ENCODE data around the gene SMURF2.
"Not testable (repeated sequence)": the region's sequence is repeated elsewhere in the genome, so short reads cannot be mapped to it uniquely, and the experiment has no call there.

The SMURF2 gene

DNA sequence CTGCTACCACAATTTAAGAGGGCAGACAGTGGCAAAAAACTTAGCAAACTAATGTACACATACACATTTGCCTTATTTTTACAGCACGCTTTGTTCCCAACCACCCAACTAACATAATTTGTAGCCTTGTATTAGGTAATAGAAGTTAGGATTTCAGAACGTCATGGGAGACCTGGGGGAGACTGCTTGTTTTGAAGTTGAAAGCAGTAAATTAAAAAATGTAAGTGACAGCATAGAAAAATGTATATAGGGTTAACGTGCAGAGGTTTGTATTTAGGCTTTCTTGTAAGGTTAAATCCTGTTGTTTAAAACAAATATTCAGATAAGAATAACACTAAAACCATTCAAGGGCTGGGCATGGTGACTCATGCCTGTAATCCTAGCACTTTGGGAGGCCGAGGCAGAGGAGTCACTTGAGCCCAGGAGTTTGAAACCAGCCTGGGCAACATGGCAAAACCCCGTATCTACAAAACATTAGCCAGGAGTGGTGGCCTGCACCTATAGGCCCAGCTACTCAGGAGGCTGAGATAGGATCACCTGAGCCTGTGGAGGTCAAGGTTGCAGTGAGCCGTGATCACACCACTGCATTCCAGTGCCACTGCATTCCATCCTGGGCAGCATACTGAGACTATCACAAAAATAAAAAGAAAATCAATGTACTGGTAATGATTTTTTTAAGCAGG, 2.3 kb upstream of the SMURF2 start:
- DNase-seq (ENCODE audit: low read depth) = not testable (repeated sequence)

DNA sequence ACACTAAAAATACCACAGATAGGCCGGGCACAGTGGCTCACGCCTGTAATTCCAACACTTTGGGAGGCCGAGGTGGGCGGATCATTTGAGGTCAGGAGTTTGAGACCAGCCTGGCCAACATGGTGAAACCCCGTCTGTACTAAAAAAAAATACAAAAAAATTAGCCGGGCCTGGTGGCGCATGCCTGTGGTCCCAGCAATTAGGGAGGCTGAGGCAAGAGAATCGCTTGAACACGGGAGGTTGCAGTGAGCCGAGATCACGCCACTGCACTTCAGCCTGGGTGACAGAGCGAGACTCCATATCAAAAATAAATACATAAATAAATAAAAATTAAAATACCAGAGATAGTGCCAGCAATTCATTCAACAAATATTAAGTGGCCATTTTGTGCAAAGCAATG, 1.7 kb upstream of the SMURF2 start:
- not testable (repeated sequence) for DNase-seq (ENCODE audit: low read depth)

DNA sequence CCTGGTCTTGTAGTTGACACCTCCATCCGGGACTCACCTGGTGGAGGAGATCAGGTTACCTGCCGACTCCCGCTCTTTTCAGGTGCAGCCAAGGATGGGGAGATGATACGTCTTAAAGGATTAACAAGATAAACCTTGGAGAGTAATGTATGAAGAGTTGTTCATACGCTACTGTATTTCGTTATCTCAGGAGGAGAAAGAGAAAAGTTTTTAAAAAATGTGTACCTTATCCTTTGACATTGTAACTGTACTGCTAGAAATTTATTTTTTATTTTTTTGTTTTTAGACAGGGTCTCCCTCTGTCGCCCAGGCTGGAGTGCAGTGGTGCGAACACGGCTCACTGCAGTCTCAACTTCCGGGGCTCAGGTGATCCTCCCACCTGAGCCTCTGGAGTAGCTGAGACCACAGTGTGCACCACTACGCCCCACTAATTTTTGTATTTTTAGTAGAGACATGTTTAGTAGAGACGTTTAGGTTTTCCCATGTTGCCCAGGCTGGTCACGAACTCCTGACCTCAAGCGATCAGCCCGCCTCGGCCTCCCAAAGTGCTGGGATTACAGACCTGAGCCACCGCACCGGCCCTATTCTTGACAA, 764 bp upstream of the SMURF2 start:
- no peak for DNase-seq (ENCODE audit: low read depth)

DNA sequence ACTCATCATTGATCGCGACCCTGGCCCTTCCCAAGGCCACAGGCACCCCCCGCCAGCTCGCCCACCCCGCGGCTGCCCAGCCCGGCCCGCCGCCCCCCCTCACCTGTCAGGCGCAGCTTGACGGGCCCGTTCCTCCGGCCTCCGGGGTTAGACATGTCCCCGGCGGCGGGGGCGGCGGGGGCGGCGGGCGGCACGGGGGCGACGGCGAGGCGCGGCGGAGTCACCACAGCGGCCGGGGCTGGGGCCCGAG, 456 bp downstream of the SMURF2 start:
- DNase-seq (ENCODE audit: low read depth) = no peak

DNA sequence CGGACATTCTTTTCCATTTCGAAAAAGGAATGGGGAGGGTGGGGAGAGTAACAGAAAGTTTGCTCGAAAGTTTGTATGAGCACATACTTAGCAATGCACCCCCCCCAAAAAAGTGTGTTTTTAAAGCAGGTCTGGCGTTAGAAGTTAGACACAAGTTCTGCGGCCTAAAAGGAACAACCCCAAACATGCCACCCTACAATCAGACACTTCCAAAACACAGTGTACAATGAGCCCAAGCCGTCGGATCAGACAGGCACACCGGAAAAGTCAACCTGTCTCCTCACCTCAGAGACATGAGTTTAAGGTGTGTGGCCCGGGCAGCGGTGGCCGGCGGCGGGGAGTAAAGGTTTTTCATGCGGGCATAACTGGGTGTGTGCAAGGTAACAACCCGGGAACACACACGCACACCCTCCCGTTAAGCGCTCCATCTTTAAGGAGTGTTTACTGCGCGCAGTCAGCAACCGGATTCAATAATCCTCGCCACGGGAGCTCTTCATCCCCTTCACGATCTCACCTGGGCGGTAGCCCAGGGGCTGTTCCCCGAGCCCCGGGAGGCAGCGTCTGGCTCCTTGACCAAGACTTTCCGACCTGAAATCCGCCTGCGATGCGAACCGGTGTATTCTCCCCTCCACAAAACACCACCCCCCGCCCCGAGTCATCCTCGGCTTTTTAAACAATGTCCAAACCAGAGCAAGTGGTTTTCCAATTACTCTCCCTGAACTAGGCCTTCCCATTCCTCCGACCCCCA, 955 bp downstream of the SMURF2 start:
- DNase-seq (ENCODE audit: low read depth) = peak; percentile 27

DNA sequence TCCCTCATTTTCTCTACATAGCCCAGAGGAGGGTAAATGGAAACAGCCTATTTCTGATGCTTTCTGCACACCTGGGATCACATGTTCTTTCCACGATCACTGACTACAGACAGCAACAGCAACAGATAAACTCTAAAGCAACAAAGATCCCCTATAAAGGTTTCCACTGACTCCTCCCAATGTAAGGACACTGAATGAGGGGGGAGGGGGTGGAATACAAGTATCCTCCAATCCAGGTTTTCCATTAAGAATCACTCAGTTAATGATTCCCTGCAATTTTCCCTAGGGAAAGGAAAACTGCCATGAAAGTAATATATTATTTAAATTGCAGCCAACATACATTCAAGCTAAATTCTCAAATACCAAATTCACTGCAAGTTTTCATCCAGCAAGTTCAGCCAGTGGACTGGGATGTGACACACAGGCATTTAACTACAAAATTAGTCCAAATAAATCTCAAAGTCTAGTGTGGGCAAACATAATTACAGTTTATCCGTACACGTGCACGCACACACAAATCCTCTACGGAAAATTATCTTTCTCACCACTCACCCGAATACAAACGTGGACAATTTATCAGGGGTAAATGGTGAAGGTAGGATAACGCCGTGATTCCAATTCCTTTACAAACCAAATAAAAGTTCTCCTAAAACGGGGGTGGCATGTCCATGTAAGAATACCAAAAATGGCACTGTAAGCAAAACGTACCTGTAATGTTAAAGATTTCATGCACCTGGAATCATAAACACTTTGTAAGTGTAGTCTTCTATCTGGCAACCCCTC, 1.7 kb downstream of the SMURF2 start:
- not testable (repeated sequence) for DNase-seq (ENCODE audit: low read depth)

DNA sequence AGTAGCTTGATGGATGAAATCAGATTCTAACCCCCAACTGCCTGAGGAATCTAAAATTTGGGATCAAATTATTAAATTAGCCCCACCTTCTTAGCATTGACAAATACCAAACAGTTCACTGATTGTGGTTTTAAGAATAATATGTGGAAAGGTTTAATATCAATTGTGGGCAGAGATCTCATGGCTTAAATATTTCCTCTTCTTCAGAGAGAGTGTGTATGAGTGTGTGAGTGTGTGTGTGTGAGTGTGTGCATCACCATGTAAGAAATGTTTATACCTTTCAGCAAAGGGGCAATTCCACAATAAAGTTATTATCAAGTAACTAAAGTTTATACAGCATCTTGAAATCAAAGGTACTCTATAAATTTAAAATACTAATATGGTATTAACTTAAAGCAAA, 3.2 kb downstream of the SMURF2 start:
- no peak for DNase-seq (ENCODE audit: low read depth)

DNA sequence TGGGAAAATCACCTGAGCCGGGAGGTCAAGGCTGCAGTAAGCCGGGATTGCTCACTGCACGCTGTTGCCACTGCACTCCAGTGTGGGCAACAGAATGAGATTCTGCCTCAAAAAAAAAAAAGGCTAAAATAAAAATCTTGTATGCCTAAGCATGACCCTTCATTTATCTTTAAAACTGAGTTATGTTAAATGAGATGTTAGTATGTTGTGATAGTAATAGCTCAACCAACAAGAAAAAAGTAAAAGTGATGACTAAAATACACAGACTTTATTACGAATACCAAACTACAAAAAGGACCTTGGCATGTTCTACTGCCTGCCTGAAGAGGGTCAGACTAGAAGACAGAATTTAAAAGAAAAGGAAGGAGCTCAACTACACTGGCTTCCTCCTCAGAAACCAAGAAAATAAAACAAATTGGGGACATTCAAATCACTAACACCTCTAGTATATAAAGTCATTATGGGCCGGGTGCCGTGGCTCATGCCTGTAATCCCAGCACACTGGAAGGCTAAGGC, 4.4 kb downstream of the SMURF2 start:
- DNase-seq (ENCODE audit: low read depth) = no peak

DNA sequence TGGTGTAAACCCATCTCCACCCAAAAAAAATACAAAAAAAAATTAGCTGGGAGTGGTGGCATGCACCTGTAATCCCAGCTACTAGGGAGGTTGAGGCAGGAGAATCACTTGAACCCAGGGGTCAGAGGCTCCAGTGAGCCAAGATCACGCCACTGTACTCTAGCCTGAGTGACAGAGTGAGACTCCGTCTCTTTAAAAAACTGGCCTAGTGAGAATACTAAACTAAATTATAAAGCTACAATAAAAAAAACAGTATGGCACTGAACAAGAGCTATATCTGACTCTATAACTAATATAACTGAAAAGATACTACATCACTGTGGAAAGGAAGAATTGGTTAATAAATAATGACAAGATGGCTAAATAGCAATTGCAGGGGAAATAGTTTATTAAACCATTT, 6.4 kb downstream of the SMURF2 start:
- DNase-seq (ENCODE audit: low read depth) = no peak

DNA sequence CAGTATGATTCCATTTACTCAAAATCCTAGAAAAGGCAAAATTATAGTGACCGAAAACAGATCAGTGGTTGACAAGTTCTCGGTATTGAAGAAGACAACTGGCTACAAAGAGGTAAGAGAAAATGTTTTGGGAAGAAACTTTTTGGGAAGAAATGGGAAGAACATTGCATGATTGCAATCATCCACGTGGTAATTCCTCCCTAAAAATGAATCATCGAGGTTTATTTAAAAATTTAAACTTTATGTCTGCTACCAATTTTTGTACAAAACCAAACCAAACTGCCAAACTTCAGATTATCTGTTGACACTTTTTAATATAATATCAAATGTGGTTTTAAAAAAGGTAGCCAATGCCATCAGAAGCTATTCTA, 8.1 kb downstream of the SMURF2 start:
- no peak for DNase-seq (ENCODE audit: low read depth)

DNA sequence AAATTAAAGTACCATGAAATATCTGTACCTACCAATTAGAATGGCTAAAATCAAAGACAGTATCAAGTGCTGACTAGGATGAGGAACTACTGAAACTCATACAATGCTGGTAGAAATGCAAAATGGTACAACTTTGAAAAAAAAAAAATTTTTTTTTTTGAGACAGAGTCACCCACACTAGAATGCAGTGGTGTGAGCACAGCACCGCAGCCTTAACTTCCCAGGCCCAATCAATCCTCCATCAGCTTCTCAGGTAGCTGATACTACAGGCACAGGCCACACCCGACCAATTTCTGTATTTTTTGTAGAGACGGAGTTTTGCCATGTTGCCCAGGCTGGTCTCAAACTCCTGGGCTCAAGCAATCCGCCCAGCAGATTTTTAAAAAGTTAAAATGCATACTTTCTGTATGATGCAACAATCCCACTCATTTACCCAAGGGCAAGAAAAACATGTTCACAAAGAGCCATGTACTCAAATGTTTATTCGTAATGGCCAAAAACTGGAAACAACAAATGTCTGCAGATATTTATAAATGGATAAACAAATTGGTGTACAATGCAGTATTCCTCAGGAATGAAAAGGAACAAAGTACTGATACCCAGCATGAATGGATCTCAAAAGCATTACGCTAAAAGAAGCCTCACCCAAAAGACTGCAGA, 8.7 kb downstream of the SMURF2 start:
- no peak for DNase-seq (ENCODE audit: low read depth)

DNA sequence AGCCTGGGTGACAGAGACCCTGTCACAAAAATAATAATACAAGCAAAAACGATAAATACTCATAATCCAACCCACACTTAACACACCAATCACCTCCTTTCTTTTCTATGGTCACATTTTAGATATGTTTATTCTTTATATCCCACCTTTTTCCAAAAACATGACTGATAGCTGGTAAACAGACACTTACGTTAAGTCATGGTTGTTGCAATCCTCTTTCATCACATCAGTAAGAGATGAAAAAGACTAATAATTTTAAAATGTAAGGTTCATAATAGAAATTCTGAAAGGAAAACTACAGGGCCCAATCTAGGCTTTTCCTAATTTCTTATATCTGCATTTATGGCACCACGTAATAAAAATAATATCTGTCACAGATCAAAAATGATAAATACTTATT, 10.2 kb downstream of the SMURF2 start:
- DNase-seq (ENCODE audit: low read depth) = no peak

DNA sequence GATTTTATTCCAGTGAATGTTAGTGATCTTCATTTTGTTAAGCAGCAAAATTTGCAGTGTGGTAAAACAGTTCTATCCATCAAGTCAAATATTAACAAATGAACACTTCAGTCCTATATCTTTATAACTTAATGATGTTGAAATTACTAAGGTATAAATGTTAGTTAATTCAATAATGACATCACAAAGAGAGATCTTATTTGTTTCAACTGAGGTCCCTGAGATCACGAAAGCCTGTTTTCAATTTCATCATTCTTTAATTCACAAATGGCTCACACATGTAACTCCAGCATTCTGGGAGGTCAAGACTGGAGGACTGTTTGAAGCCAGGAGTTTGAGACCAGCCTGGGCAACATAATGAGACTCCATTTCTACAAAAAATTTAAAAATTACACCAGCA, 13.9 kb downstream of the SMURF2 start:
- no peak for DNase-seq (ENCODE audit: low read depth)

DNA sequence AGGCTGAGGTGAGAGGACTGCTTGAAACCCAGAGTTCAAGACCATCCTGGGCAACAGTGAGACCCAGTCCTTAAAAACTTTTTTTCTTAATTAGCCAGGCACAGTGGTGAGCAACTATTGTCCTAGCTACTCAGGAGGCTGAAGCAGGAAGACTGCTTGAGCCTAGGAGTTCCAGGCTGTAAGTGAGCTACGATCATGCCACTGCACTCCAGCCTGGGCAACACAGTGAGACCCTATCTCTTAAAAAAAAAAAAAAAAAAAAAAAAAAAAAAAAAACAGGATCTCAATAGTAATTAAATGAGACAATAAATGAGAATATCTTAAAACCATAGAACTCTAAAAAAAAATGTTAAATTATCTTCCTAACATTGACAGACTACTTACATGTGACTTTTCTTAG, 14.3 kb downstream of the SMURF2 start:
- DNase-seq (ENCODE audit: low read depth) = no peak

DNA sequence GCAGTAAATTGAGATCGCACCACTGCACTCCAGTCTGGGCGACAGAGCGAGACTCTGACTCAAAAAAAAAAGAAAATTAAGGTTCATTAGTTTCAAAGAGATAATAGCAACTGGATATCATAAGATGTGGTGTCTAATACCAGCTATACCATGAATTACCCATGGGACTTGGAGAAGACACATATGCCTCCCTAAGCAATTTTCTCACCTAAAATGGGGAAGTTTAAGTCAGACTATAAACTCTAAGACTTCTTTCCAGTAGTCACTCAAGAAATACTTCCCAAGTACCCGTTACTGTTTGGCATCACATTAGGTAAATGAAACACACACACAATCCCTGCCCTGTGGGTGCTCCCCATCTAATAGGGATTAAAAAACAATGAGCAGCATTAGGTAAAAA, 22.6 kb downstream of the SMURF2 start:
- no peak for DNase-seq (ENCODE audit: low read depth)

DNA sequence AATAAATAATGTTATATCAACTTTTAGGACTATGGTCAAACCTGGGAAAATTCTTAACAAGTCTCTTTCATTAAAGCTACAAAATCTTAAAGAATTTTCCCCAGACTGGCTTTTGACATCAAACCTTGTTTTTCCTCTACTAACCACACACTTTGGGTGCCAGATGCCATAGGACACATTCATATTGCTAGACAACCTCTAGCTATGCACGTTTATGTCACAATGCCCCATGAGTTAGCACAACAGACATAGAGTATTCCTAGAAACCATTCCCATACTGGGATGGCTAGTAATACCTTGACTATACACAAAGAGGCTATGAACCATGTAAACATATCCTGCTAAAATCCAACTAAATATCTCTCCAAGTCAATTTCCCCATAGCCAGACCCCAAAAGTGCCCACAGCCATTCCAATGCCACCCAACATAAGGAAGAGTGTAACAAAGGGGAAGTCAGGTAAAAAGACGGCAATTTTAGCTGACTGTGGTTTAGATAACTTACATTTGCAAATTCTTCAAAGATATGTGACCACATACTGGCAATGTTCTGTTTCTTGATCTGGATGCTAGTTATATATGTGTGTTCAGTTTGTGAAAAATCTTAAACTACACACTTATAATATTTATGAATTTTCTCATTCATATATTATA, 23.4 kb downstream of the SMURF2 start:
- DNase-seq (ENCODE audit: low read depth) = no peak

DNA sequence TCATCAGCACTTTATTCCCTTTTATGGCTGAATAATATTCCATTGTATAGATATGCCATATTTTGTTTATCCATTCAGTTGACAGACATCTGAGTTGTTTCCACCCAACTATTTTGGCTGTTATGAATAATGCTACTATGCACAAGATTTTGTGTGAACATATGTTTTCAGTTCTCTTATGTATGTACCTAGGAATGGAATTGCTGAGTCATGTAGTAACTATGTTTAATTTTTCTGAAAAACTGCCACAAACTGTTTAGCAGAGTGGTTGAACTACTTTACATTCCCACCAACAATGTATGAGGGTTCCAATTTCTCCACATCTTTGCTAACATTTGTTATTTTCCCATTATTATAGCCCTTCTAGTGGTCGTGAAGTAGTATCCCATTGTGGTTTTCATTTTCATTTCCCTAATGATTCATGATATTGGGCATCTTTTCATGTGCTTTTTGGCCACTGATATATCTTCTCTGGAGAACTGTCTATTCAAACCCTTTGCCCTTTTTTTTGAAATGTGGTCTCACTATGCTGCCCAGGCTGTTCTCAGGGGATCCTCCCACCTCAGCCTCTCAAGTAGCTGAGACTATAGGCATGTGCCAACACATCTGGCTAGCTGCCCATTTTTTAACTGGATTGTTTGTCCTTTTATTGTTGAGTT, 26.3 kb downstream of the SMURF2 start:
- DNase-seq (ENCODE audit: low read depth) = no peak

DNA sequence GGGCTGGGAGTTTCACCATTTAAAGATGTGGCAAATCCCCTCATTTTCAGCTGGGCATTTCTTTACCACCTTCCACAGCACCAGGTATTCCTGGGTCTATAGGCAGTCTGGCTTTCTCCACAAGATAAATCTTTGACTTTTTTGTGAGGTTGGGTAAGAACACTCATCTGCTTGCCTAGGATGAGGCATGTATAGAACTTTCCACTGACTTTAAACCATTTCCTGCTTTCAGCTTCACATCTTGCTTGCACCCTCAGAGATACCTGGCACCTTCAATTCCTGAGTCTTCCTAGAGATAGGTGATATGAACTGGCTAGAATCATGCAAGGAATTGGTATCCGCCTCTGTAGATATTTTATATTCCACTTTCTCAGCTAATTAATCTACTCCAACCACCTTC, 27.9 kb downstream of the SMURF2 start:
- DNase-seq (ENCODE audit: low read depth) = no peak

DNA sequence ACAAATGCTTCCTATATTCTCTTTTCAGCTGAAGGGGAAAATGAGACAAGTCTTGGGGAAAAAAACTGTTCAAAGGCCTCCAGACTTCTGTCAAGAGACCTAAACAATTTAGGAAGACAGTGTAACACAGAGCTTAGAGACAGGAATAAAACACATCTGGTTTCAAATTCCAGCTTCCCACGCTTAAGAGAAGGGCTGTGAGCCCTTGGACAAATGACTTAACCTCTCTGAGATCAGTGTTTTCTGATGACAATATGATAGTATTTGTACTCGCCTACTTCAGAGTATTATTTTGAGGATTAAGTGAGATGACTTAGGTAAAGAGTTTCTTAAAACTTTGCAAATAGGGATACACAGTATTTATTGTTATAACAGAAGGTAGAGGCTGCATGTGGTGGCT, 29.5 kb downstream of the SMURF2 start:
- no peak for DNase-seq (ENCODE audit: low read depth)

DNA sequence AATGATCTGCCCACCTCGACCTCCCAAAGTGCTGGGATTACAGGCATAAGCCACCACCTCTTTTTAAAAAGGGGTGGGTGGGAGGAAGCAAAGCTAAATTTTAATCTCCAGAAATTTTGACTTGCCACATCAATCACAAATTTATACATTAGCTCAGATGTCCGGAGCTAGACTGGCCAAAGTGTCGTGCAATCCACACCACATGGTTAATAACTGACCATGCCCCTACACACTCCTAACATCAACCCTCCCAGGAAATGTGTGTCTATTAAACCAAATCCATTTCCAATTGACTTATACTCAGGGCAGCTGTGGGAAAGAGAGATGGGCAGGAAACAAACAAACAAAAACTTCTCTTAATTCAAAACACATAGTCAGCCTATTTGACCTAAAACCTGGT, 29.9 kb downstream of the SMURF2 start:
- no peak for DNase-seq (ENCODE audit: low read depth)
